PC-3 (cell line): Measurements from ENCODE around the gene MAJIN. TPM values are rescaled to one million over a fixed set of nuclear protein-coding genes. Genes with fewer than 3 reads are reported as not detected.

Experiments
- ATAC-seq: fragments of 200-7000 bp; cut with Tn5 transposase; 2 replicates; pipeline ENCODE4 v1.9.1; 2020; ENCODE audit warnings: mild to moderate bottlenecking, moderate library complexity
- BruUV-seq: library from RNA; stranded (reverse); fragments of 400-500 nt; replicated peaks from 2 replicates; lab custom pipeline; 2021; lab: Mats Ljungman, UMichigan
- CTCF ChIA-PET: fragments of 300-600 bp; sonication (Branson Sonifier 250); formaldehyde crosslinking; loops from one replicate; lab custom pipeline; 2022; ENCODE audit warnings: antibody characterized with exemption; lab: Charles Lee
- POLR2A ChIA-PET: fragments of 300-600 bp; sonication (Branson Sonifier 250); formaldehyde crosslinking; loops from one replicate; lab custom pipeline; 2022; ENCODE audit warnings: antibody characterized with exemption; ENCODE audit not compliant: unreplicated experiment; lab: Charles Lee
- DNase-seq: peaks from one replicate; pipeline ENCODE4 v3.0.0-alpha.2; 2015
- H2AFZ ChIP-seq: fragments of 300-600 bp; sonication (generic); 2 replicates; pipeline ENCODE4 v1.6.0; 2016; ENCODE audit warnings: antibody characterized with exemption, low read length
- H3F3A ChIP-seq: fragments of 300-600 bp; sonication (generic); one replicate; pipeline ENCODE4 v1.6.0; 2017; ENCODE audit warnings: antibody characterized with exemption, low read length, control low read depth, mild to moderate bottlenecking; ENCODE audit not compliant: unreplicated experiment
- H3K27ac ChIP-seq: fragments of 300-600 bp; sonication (generic); 2 replicates; pipeline ENCODE4 v1.5.1; 2016; ENCODE audit warnings: mild to moderate bottlenecking, low read length
- H3K27me3 ChIP-seq: fragments of 300-600 bp; sonication (generic); 2 replicates; pipeline ENCODE4 v1.6.1; 2016; ENCODE audit warnings: low read length, mixed read lengths
- H3K36me3 ChIP-seq: fragments of 300-600 bp; sonication (generic); 2 replicates; pipeline ENCODE4 v1.6.1; 2016; ENCODE audit warnings: low read depth, mixed run types, low read length, mixed read lengths
- H3K4me1 ChIP-seq: fragments of 300-600 bp; sonication (generic); 2 replicates; pipeline ENCODE4 v1.5.1; 2016; ENCODE audit warnings: low read length; ENCODE audit not compliant: insufficient read depth
- H3K4me2 ChIP-seq: fragments of 300-600 bp; sonication (generic); 2 replicates; pipeline ENCODE4 v1.6.0; 2016; ENCODE audit warnings: low read length
- H3K4me3 ChIP-seq: fragments of 300-600 bp; sonication (generic); 2 replicates; pipeline ENCODE4 v1.5.1; 2016; ENCODE audit warnings: mild to moderate bottlenecking, low read length, mixed read lengths
- H3K79me2 ChIP-seq: fragments of 300-600 bp; sonication (generic); 2 replicates; pipeline ENCODE4 v1.6.1; 2017; ENCODE audit warnings: low read length, mixed read lengths
- H3K9ac ChIP-seq: fragments of 300-600 bp; sonication (generic); 2 replicates; pipeline ENCODE4 v1.6.0; 2016; ENCODE audit warnings: mild to moderate bottlenecking, low read length
- H3K9me2 ChIP-seq: fragments of 300-600 bp; sonication (generic); replicated peaks from 2 replicates; pipeline ENCODE4 v1.6.1; 2016; ENCODE audit warnings: mixed run types, low read length, mixed read lengths
- H3K9me3 ChIP-seq: fragments of 300-600 bp; sonication (generic); 2 replicates; pipeline ENCODE4 v1.6.1; 2016; ENCODE audit warnings: low read length, mixed read lengths
- H4K20me1 ChIP-seq: fragments of 300-600 bp; sonication (generic); 2 replicates; pipeline ENCODE4 v1.6.1; 2016; ENCODE audit warnings: low read length, mixed read lengths
- CTCF ChIP-seq: fragments of 300-600 bp; sonication (generic); conservative IDR thresholded peaks from 2 replicates; pipeline ENCODE4 v1.5.1; 2017; ENCODE audit warnings: antibody characterized with exemption, low read depth, mild to moderate bottlenecking, low read length
- EZH2 ChIP-seq: fragments of 300-600 bp; sonication (generic); IDR thresholded peaks from one replicate; pipeline ENCODE4 v1.6.1; 2017; ENCODE audit warnings: antibody characterized with exemption, mild to moderate bottlenecking, low read length; ENCODE audit not compliant: unreplicated experiment
- EZH2phosphoT487 ChIP-seq: fragments of 300-600 bp; sonication (generic); IDR thresholded peaks from 2 replicates; pipeline ENCODE4 v1.6.1; 2018; ENCODE audit warnings: mild to moderate bottlenecking, antibody characterized with exemption, low read length, borderline replicate concordance
- intact Hi-C: fragments of 100-400 bp; cut with micrococcal nuclease; formaldehyde crosslinking; loops from 2 replicates; pipeline ENCODE4 v1.9.0; 2023
- total RNA-seq: library from RNA; depleted of rRNA; stranded (reverse); fragments of >200 nt; gene quantifications from 2 replicates; pipeline ENCODE4 v1.2.3, GENCODE V29; 2014

The MAJIN gene
- total RNA-seq, 1 experiment from 2014 or later: not detected

DNA sequence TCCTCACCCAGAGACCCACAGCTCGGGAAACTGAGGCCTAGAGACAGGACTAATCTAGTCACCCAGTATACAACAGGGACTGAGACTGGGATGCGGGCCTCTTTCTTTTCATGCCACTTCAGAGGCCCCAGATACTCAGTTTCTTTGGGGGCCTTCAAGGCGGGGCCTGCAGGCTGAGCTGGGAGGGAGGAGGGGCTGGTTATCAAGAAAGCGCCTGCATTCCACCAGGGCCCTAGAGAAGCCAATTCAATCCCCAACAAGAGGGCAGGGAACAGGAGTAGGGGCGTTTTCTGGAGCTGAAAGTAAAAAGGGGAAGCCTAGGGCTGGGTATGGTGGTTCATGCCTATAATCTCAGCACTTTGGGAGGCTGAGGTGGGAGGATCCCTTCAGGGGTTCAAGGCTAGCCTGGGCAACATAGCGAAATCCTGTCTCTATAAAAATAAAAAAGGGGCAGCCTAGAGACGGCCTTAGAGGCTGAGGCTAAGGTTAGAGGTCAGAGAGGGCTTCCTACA is 56.5 kb downstream of the MAJIN start:
- TF ChIP-seq EZH2 (no peak), CTCF (no peak), EZH2phosphoT487 (no peak)
- ChIA-PET POLR2A (no interaction called here), CTCF (no interaction called here)
- peak overlapping the region; percentile 90; the same call in 1 of the 2 replicates for H3K9ac ChIP-seq
- DNase-seq: no peak
- no peak overlapping the region for H3K27ac ChIP-seq
- peak overlapping the region; percentile 89 for H3K4me3 ChIP-seq
- H3K4me1 ChIP-seq: peaks cover 15% of the 10 kb centered on the region
- H3K4me2 ChIP-seq: peak overlapping the region; percentile 97
- H3K36me3 ChIP-seq: peaks cover 5% of the 10 kb centered on the region; the same call in 1 of the 2 replicates
- H4K20me1 ChIP-seq: no peaks in the 10 kb centered on the region
- no peak for ATAC-seq
- H3K9me2 ChIP-seq: no peaks in the 10 kb centered on the region
- no TSS peak for BruUV-seq
- no peaks in the 10 kb centered on the region for H3K27me3 ChIP-seq
- no peak overlapping the region for H2AFZ ChIP-seq
- no peaks in the 10 kb centered on the region for H3K9me3 ChIP-seq
- intact Hi-C loops: loop anchor here (5.0 kb wide), 1 partner anchor 57 kb away; the partner anchor contains the start of gene MAJIN
- H3F3A ChIP-seq: no peaks in the 10 kb centered on the region
- H3K79me2 ChIP-seq: peaks cover 21% of the 10 kb centered on the region

DNA sequence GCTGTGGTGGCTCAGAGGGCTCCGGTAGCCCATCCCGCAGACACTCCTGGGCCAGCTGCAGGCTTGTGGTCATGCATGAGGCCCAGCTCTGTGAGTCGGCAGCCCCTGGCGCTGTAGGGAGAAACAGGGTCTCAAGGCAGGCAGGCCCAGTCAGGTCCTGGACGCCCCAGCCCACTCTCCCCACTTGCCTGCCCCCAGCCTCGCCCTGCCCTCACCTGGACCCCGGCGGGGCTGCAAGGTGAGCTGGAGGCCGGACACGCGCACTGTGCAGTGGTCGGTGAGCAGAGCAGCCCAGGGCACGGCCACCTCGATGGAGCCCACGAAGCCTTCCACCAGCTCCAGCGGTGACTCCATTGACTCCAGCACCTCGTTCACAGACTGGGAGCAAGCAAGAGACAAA is 57.8 kb downstream of the MAJIN start:
- CTCF ChIA-PET: no interaction called here

More for the DNA sequence above, 57.8 kb downstream of the MAJIN start:
- TF ChIP-seq CTCF (no peak), EZH2 (no peak), EZH2phosphoT487 (no peak)
- no peak for DNase-seq
- POLR2A ChIA-PET: no interaction called here
- H3F3A ChIP-seq: no peaks in the 10 kb centered on the region
- no peaks in the 10 kb centered on the region for H4K20me1 ChIP-seq
- H3K4me2 ChIP-seq: no peak overlapping the region
- intact Hi-C loops: no loop called here
- H3K27ac ChIP-seq: no peak overlapping the region
- no peak overlapping the region for H3K9ac ChIP-seq
- H3K4me3 ChIP-seq: no peak overlapping the region
- peaks cover 15% of the 10 kb centered on the region for H3K4me1 ChIP-seq
- peaks cover 21% of the 10 kb centered on the region for H3K79me2 ChIP-seq
- H2AFZ ChIP-seq: no peak overlapping the region
- ATAC-seq: no peak
- BruUV-seq: no TSS peak
- no peaks in the 10 kb centered on the region for H3K9me2 ChIP-seq
- no peaks in the 10 kb centered on the region for H3K9me3 ChIP-seq
- H3K36me3 ChIP-seq: peaks cover 13% of the 10 kb centered on the region; the same call in 1 of the 2 replicates
- no peaks in the 10 kb centered on the region for H3K27me3 ChIP-seq
